HepG2 (cell line): ENCODE results near the gene CCDC34. TPM values are rescaled to one million over a fixed set of nuclear protein-coding genes. Genes with fewer than 3 reads are reported as not detected.

Experiments used
- FOXA1 ChIP-seq, 2 experiments: fragments of 450-650 bp in 1 of 2; sonication (generic) in 1 of 2; formaldehyde crosslinking in 1 of 2; IDR thresholded peaks; 2 replicates each; pipeline versions ENCODE4 v1.4.0 to v1.6.1; 2016 to 2020; ENCODE audit warnings: missing genetic modification reagents in 1 of 2
- GATAD2A ChIP-seq: IDR thresholded peaks from 2 replicates; pipeline ENCODE4 v1.6.1; 2016
- MATR3 ChIP-seq: sonication (generic); formaldehyde crosslinking; IDR thresholded peaks from 2 replicates; pipeline ENCODE4 v1.4.0; 2020; ENCODE audit warnings: missing genetic modification reagents
- MAZ ChIP-seq, 2 experiments: sonication (generic) in 1 of 2; formaldehyde crosslinking in 1 of 2; IDR thresholded peaks; 2 replicates each; pipeline versions ENCODE4 v1.5.0 to v1.6.1; 2012 to 2020; ENCODE audit warnings: low read depth in 2 of 2, mild to moderate bottlenecking in 2 of 2, borderline replicate concordance in 1 of 2, improper control_type of control experiment in 1 of 2, low read length in 1 of 2, missing genetic modification reagents in 1 of 2, moderate library complexity in 1 of 2
- MTA3 ChIP-seq: sonication (generic); formaldehyde crosslinking; IDR thresholded peaks from 2 replicates; pipeline ENCODE4 v1.4.0; 2020; ENCODE audit warnings: missing genetic modification reagents
- RAD21 ChIP-seq: fragments of 450-650 bp; formaldehyde crosslinking; IDR thresholded peaks from 2 replicates; pipeline ENCODE4 v1.5.0; 2020; ENCODE audit warnings: mild to moderate bottlenecking
- REL ChIP-seq: sonication (generic); formaldehyde crosslinking; conservative IDR thresholded peaks from 2 replicates; pipeline ENCODE4 v1.8.0; 2022; ENCODE audit warnings: mild to moderate bottlenecking, missing genetic modification reagents, moderate library complexity
- REPIN1 ChIP-seq: sonication (generic); formaldehyde crosslinking; IDR thresholded peaks from 2 replicates; pipeline ENCODE4 v1.8.0; 2022; ENCODE audit warnings: missing genetic modification reagents, low read depth, mild to moderate bottlenecking, borderline replicate concordance
- RFXANK ChIP-seq: IDR thresholded peaks from 2 replicates; pipeline ENCODE4 v1.6.1; 2016
- SOX13 ChIP-seq, 3 experiments: fragments of 450-650 bp in 1 of 3; sonication (generic) in 1 of 3; formaldehyde crosslinking in 1 of 3; IDR thresholded peaks in 2 of 3; conservative IDR thresholded peaks in 1 of 3; 2 replicates each; pipeline versions ENCODE4 v1.5.0 to v1.6.1; 2016 to 2020; ENCODE audit warnings: antibody characterized with exemption in 1 of 3, mild to moderate bottlenecking in 1 of 3, missing compliant biosample characterization in 1 of 3, missing genetic modification reagents in 1 of 3, moderate library complexity in 1 of 3
- TAF15 ChIP-seq: fragments of 200-400 bp; formaldehyde crosslinking; IDR thresholded peaks from one replicate; pipeline ENCODE4 v1.6.1; 2018; ENCODE audit warnings: mild to moderate bottlenecking, low read depth, low read length; ENCODE audit not compliant: poor library complexity, severe bottlenecking
- ZBTB14 ChIP-seq: sonication (generic); formaldehyde crosslinking; IDR thresholded peaks from 2 replicates; pipeline ENCODE4 v1.4.0; 2020; ENCODE audit warnings: missing genetic modification reagents
- ZBTB26 ChIP-seq: IDR thresholded peaks from 2 replicates; pipeline ENCODE4 v1.6.1; 2016; ENCODE audit warnings: missing compliant biosample characterization, missing genetic modification reagents, borderline replicate concordance
- ZC3H4 ChIP-seq: sonication (generic); formaldehyde crosslinking; IDR thresholded peaks from 2 replicates; pipeline ENCODE4 v1.4.0; 2020; ENCODE audit warnings: missing genetic modification reagents, borderline replicate concordance
- ZNF280B ChIP-seq: sonication (generic); formaldehyde crosslinking; IDR thresholded peaks from 2 replicates; pipeline ENCODE4 v1.5.0; 2020; ENCODE audit warnings: missing genetic modification reagents, mild to moderate bottlenecking, borderline replicate concordance
- ZNF317 ChIP-seq: sonication (generic); formaldehyde crosslinking; IDR thresholded peaks from 2 replicates; pipeline ENCODE4 v1.5.0; 2020; ENCODE audit warnings: mild to moderate bottlenecking, missing genetic modification reagents
- ZNF672 ChIP-seq: sonication (generic); formaldehyde crosslinking; IDR thresholded peaks from 2 replicates; pipeline ENCODE4 v1.8.1; 2022; ENCODE audit warnings: missing genetic modification reagents
- polyA plus RNA-seq, 8 experiments: library from polyadenylated mRNA; depleted of rRNA in 3 of 8; stranded (reverse) in 7 of 8; unstranded in 1 of 8; fragments of >200 nt; fragmentation: Illumina TruSeq in 4 of 8; extraction: Trizol in 4 of 8; gene quantifications; 2 replicates each; pipeline versions ENCODE4 v1.2.1 to v1.2.3, GENCODE V29; 2011 to 2016; ENCODE audit warnings: low read depth in 4 of 8, missing spikeins in 1 of 8, mixed read lengths in 1 of 8; ENCODE audit not compliant: insufficient read depth in 1 of 8
- total RNA-seq, 5 experiments: library from RNA; depleted of rRNA; stranded (reverse); fragments of >200 nt; fragmentation: Illumina TruSeq; extraction: Trizol; gene quantifications; 2 replicates each; pipeline ENCODE4 v1.2.3, GENCODE V29; 2016; ENCODE audit warnings: low read depth in 1 of 5
- TF ChIP-seq, protein P1 (sequence below): IDR thresholded peaks from 2 replicates; pipeline ENCODE4 v1.6.1; 2012; ENCODE audit warnings: low read length, improper control_type of control experiment
- TF ChIP-seq, protein P2 (sequence below): sonication (generic); formaldehyde crosslinking; IDR thresholded peaks from 2 replicates; pipeline ENCODE4 v1.5.0; 2020; ENCODE audit warnings: mild to moderate bottlenecking, missing genetic modification reagents, moderate library complexity

The CCDC34 gene
- total and polyA plus RNA-seq, 2 of the 13 experiments (the other 11 are each of a cell fraction or from before 2014, with no cell fraction given) = 7.6 to 34.3 TPM

DNA sequence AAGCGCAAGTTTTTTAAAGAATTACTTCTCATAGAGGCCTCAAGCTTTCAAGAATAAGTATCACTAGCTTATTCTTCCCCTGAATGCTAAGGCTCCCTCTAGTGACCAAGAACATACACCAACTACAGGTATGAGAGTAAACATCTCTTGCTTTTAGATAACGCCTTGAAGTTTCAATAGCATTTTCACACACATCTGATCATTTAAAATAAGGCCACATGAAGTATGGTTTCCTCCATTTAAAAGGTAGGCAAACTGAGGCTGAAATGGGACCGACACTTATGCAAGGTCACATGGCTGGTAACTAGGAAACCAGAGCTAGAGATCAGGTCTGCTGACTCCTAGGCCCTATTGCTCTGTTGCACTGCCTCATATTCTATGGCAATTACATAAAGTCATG is 66.5 kb downstream of the CCDC34 start (continued):
- no peak for TF ChIP-seq ZNF280B (CRISPR knock-in tag)
- 0 out of 2 replicates have a peak, but pooled peaks have one; percentile 31 for TF ChIP-seq GATAD2A (CRISPR knock-in tag)
- no peak for TF ChIP-seq ZNF672 (CRISPR knock-in tag)
- TF ChIP-seq ZNF317 = no peak
- TF ChIP-seq ZBTB14 (CRISPR knock-in tag) = no peak
- no peak for TF ChIP-seq MAZ (IDR thresholded peaks at IDR 0.05; ENCODE audit: borderline replicate concordance, low read depth, low read length)
- no peak for TF ChIP-seq MAZ (CRISPR knock-in tag; IDR thresholded peaks at IDR 0.05; ENCODE audit: low read depth)
- no peak for TF ChIP-seq MTA3 (CRISPR knock-in tag)
- TF ChIP-seq MATR3 (CRISPR knock-in tag) = no peak
- no peak for TF ChIP-seq SOX13 (IDR thresholded peaks at IDR 0.05)
- TF ChIP-seq SOX13 (CRISPR knock-in tag; conservative IDR thresholded peaks at IDR 0.05 in 1 of 2, IDR thresholded peaks at IDR 0.05 in 1 of 2) = 0 out of 4 replicates have a peak, but pooled peaks of 1 of the 2 experiments have one; percentile 7
- TF ChIP-seq REL = no peak
- no peak for TF ChIP-seq TAF15
- TF ChIP-seq ZC3H4 = no peak
- no peak for TF ChIP-seq REPIN1 (CRISPR knock-in tag)
- TF ChIP-seq, protein P1, sequence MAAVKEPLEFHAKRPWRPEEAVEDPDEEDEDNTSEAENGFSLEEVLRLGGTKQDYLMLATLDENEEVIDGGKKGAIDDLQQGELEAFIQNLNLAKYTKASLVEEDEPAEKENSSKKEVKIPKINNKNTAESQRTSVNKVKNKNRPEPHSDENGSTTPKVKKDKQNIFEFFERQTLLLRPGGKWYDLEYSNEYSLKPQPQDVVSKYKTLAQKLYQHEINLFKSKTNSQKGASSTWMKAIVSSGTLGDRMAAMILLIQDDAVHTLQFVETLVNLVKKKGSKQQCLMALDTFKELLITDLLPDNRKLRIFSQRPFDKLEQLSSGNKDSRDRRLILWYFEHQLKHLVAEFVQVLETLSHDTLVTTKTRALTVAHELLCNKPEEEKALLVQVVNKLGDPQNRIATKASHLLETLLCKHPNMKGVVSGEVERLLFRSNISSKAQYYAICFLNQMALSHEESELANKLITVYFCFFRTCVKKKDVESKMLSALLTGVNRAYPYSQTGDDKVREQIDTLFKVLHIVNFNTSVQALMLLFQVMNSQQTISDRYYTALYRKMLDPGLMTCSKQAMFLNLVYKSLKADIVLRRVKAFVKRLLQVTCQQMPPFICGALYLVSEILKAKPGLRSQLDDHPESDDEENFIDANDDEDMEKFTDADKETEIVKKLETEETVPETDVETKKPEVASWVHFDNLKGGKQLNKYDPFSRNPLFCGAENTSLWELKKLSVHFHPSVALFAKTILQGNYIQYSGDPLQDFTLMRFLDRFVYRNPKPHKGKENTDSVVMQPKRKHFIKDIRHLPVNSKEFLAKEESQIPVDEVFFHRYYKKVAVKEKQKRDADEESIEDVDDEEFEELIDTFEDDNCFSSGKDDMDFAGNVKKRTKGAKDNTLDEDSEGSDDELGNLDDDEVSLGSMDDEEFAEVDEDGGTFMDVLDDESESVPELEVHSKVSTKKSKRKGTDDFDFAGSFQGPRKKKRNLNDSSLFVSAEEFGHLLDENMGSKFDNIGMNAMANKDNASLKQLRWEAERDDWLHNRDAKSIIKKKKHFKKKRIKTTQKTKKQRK = no peak
- TF ChIP-seq RFXANK (CRISPR knock-in tag) = 0 out of 2 replicates have a peak, but pooled peaks have one; percentile 61
- TF ChIP-seq ZBTB26 (CRISPR knock-in tag) = no peak
- TF ChIP-seq, protein P2, sequence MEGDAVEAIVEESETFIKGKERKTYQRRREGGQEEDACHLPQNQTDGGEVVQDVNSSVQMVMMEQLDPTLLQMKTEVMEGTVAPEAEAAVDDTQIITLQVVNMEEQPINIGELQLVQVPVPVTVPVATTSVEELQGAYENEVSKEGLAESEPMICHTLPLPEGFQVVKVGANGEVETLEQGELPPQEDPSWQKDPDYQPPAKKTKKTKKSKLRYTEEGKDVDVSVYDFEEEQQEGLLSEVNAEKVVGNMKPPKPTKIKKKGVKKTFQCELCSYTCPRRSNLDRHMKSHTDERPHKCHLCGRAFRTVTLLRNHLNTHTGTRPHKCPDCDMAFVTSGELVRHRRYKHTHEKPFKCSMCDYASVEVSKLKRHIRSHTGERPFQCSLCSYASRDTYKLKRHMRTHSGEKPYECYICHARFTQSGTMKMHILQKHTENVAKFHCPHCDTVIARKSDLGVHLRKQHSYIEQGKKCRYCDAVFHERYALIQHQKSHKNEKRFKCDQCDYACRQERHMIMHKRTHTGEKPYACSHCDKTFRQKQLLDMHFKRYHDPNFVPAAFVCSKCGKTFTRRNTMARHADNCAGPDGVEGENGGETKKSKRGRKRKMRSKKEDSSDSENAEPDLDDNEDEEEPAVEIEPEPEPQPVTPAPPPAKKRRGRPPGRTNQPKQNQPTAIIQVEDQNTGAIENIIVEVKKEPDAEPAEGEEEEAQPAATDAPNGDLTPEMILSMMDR = peak; percentile 72
- TF ChIP-seq RAD21 (CRISPR knock-in tag) = peak; percentile 50
- no peak for TF ChIP-seq FOXA1 (IDR thresholded peaks at IDR 0.05)
- peak; percentile 64 for TF ChIP-seq FOXA1 (CRISPR knock-in tag; IDR thresholded peaks at IDR 0.05)
